Measurements from ENCODE around the gene PDE8B. TPM values are rescaled to one million over a fixed set of nuclear protein-coding genes. Genes with fewer than 3 reads are reported as not detected.

Gene PDE8B, protein sequence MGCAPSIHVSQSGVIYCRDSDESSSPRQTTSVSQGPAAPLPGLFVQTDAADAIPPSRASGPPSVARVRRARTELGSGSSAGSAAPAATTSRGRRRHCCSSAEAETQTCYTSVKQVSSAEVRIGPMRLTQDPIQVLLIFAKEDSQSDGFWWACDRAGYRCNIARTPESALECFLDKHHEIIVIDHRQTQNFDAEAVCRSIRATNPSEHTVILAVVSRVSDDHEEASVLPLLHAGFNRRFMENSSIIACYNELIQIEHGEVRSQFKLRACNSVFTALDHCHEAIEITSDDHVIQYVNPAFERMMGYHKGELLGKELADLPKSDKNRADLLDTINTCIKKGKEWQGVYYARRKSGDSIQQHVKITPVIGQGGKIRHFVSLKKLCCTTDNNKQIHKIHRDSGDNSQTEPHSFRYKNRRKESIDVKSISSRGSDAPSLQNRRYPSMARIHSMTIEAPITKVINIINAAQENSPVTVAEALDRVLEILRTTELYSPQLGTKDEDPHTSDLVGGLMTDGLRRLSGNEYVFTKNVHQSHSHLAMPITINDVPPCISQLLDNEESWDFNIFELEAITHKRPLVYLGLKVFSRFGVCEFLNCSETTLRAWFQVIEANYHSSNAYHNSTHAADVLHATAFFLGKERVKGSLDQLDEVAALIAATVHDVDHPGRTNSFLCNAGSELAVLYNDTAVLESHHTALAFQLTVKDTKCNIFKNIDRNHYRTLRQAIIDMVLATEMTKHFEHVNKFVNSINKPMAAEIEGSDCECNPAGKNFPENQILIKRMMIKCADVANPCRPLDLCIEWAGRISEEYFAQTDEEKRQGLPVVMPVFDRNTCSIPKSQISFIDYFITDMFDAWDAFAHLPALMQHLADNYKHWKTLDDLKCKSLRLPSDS
- 0.15 TPM in 1 of 2 replicates, not detected in the other for total RNA-seq (ENCODE audit: low replicate concordance)

DNA sequence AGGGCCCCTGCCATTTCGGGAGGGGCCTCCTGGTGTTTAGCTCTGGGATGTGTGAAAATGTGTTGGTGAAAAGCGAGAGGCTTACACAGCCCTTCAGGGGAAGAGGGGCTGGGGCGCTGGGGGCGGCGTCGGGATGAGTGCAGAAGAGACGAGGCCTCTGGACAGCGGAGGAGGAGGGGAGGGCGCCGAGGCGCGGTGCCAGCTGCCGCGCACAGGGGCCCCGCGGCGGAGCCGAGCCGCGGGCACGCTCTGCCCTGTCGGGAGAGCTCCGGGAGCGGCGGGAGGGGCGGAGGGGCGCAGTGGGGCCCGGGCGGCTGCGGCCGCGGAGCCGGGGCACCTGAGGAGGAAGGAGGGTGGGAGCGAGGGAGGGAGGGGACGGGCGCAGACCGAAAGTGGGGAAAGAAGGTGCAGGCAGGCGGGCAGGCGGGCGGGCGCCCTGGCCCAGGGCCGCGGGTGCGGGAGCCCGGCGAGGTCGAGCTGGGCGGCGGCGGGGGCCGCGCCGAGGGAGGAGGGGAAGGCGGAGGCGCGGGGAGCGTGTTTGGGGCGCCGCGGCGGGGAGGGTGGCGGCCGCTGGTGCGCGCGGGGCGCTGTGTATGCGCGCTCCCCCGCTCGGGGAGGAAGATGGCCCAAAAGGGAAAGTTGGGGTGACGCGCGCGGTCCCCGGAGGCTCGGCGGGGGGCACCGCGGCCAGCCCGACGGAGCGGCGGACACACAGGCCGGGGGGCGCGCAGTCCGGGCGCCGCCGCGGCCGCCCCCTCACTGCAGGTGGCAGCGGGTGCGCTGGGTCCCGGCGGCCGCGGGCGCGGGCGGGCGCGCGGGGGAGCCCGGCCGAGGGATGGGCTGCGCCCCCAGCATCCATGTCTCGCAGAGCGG is at the start of gene PDE8B:
TSS of gene PDE8B (plus strand) at position 590 of the 873 bp plus-strand sequence. CDS start at position 836, 246 bp downstream.

Other genes starting within 250 kb of the PDE8B start
- gene AGGF1, start 180.3 kb upstream of the PDE8B start, total RNA-seq (ENCODE audit: low replicate concordance), result 16.0 and 26.4 TPM in 2 replicates
- gene ZBED3, start 123.4 kb upstream of the PDE8B start, total RNA-seq (ENCODE audit: low replicate concordance), result under 0.01 and 0.75 TPM in 2 replicates

Data from smooth muscle cell of the coronary artery (primary cell).